Calu3 (cell line): ENCODE data around the gene VPS8. TPM values are rescaled to one million over a fixed set of nuclear protein-coding genes. Genes with fewer than 3 reads are reported as not detected.

Experiments
- BruUV-seq: library from RNA; stranded (reverse); fragments of 400-500 nt; replicated peaks from 2 replicates; lab custom pipeline; 2021; lab: Mats Ljungman, UMichigan
- CTCF ChIA-PET: fragments of 300-600 bp; sonication (Branson Sonifier 250); formaldehyde crosslinking; loops from one replicate; lab custom pipeline; 2022; ENCODE audit warnings: antibody characterized with exemption; lab: Charles Lee
- DNase-seq: peaks from one replicate; pipeline ENCODE4 v3.0.0; 2022
- H3K27ac Mint-ChIP-seq: one replicate; pipeline ENCODE4 v1.8.0; 2022; ENCODE audit warnings: mixed read lengths; ENCODE audit not compliant: unreplicated experiment
- H3K27me3 Mint-ChIP-seq: one replicate; pipeline ENCODE4 v1.8.0; 2022; ENCODE audit warnings: mixed read lengths; ENCODE audit not compliant: unreplicated experiment
- H3K36me3 Mint-ChIP-seq: one replicate; pipeline ENCODE4 v1.8.0; 2022; ENCODE audit warnings: mild to moderate bottlenecking, moderate library complexity, mixed read lengths; ENCODE audit not compliant: insufficient read depth, unreplicated experiment
- H3K4me1 Mint-ChIP-seq: one replicate; pipeline ENCODE4 v1.8.0; 2022; ENCODE audit warnings: mild to moderate bottlenecking, low read depth, mixed read lengths; ENCODE audit not compliant: unreplicated experiment
- H3K4me3 Mint-ChIP-seq: one replicate; pipeline ENCODE4 v1.8.0; 2022; ENCODE audit warnings: mild to moderate bottlenecking, low read depth, moderate library complexity, mixed read lengths; ENCODE audit not compliant: unreplicated experiment
- H3K9me3 Mint-ChIP-seq: one replicate; pipeline ENCODE4 v1.8.0; 2022; ENCODE audit warnings: low read depth, mixed read lengths; ENCODE audit not compliant: unreplicated experiment
- intact Hi-C: fragments of 100-400 bp; cut with micrococcal nuclease; formaldehyde crosslinking; loops from one replicate; pipeline ENCODE4 v1.10.0; 2022; ENCODE audit not compliant: unreplicated experiment
- total RNA-seq: library from RNA; stranded (reverse); gene quantifications from 2 replicates; pipeline ENCODE4 v1.2.3, GENCODE V29; 2022
- TF ChIP-seq, protein P1 (sequence below): fragments of 200-600 bp; IDR thresholded peaks from one replicate; pipeline ENCODE4 v1.8.0; 2022; ENCODE audit warnings: antibody characterized with exemption; ENCODE audit not compliant: unreplicated experiment

Gene VPS8
- total RNA-seq, 1 experiment from 2014 or later, result 62.5 TPM

DNA sequence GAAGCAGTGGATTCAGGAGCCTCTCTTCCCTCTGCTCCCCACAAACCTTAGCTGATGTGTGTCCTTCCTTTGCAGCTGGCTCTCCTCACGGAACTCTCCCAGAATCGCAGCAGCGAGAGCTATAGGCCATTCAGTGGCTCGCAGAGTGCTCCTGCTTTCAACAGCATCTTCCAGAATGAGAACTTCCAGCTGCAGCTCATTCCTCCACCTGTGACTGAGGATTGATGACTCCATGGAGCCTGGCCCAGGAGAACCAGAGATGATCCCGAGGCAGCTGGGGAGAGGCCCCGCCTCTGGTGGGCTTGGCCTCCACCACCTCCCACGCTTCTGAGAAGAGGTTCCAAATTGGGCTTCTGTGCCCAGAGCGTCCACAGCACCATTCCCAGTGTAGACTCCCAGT is 239.8 kb downstream of the VPS8 start:
- Mint-ChIP-seq H3K36me3 (no peaks in the 10 kb centered on the region), H3K27ac (no peak overlapping the region), H3K4me3 (no peak overlapping the region), H3K4me1 (no peaks in the 10 kb centered on the region), H3K9me3 (no peaks in the 10 kb centered on the region), H3K27me3 (no peaks in the 10 kb centered on the region)
- TF ChIP-seq, protein P1, sequence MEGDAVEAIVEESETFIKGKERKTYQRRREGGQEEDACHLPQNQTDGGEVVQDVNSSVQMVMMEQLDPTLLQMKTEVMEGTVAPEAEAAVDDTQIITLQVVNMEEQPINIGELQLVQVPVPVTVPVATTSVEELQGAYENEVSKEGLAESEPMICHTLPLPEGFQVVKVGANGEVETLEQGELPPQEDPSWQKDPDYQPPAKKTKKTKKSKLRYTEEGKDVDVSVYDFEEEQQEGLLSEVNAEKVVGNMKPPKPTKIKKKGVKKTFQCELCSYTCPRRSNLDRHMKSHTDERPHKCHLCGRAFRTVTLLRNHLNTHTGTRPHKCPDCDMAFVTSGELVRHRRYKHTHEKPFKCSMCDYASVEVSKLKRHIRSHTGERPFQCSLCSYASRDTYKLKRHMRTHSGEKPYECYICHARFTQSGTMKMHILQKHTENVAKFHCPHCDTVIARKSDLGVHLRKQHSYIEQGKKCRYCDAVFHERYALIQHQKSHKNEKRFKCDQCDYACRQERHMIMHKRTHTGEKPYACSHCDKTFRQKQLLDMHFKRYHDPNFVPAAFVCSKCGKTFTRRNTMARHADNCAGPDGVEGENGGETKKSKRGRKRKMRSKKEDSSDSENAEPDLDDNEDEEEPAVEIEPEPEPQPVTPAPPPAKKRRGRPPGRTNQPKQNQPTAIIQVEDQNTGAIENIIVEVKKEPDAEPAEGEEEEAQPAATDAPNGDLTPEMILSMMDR, result no peak
- intact Hi-C loops, result no loop called here
- CTCF ChIA-PET, result interaction anchor here (0.6 to 1.0 kb wide), 2 partner anchors 10 to 100 kb away, joined by 4 to 6 read pairs; no protein-coding TSS in a partner anchor
- DNase-seq, result no peak
- BruUV-seq, result no TSS peak

DNA sequence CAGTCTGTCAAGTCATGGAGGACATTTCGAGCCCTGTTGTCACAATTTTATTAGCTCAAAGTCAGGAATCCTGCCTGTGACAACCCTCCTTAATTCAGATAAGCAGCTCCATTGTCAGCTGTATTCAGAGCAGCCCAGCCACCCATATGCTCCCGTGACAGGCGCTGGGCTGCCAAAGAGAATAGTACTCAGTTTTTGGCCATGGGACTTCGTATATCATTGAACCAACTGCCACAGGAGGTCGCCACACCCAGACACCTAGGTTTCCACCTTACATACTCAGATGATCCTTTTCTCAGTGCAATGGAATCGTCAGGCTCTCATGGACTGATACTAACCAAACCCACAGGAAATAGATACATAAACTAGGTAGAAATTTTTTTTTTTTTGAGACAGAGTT is 240.7 kb downstream of the VPS8 start:
- H3K9me3 Mint-ChIP-seq, result no peaks in the 10 kb centered on the region
- CTCF ChIA-PET, result no interaction called here
- TF ChIP-seq, protein P1, result no peak
- H3K4me3 Mint-ChIP-seq, result no peak overlapping the region
- intact Hi-C loops, result no loop called here
- H3K36me3 Mint-ChIP-seq, result no peaks in the 10 kb centered on the region
- no peaks in the 10 kb centered on the region for H3K27me3 Mint-ChIP-seq
- H3K4me1 Mint-ChIP-seq, result no peaks in the 10 kb centered on the region
- no TSS peak for BruUV-seq
- H3K27ac Mint-ChIP-seq, result no peak overlapping the region
- no peak for DNase-seq

DNA sequence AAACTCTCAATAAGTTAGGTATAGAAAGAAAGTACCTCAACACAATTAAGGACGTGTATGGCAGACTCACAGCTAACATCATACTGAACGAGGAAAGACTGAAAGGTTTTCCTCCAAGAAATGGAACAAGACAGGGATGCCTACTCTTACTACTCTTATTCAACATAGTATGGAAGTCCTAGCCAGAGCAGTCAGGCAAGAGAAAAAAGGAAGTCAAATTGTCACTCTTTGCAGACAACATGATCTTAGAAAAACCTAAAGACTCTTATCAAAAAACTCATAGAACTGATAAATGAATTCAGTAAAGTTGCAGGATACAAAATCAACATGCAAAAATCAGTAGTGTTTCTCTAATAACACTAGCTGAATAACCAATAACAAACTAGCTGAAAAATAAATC is 244.9 kb downstream of the VPS8 start:
- DNase-seq, result no peak
- intact Hi-C loops, result no loop called here
- H3K27me3 Mint-ChIP-seq, result no peaks in the 10 kb centered on the region
- H3K36me3 Mint-ChIP-seq, result no peaks in the 10 kb centered on the region
- H3K4me3 Mint-ChIP-seq, result no peak overlapping the region
- H3K27ac Mint-ChIP-seq, result no peak overlapping the region
- no TSS peak for BruUV-seq
- TF ChIP-seq, protein P1, result no peak
- CTCF ChIA-PET, result no interaction called here
- H3K9me3 Mint-ChIP-seq, result peaks cover 5% of the 10 kb centered on the region
- H3K4me1 Mint-ChIP-seq, result no peaks in the 10 kb centered on the region

DNA sequence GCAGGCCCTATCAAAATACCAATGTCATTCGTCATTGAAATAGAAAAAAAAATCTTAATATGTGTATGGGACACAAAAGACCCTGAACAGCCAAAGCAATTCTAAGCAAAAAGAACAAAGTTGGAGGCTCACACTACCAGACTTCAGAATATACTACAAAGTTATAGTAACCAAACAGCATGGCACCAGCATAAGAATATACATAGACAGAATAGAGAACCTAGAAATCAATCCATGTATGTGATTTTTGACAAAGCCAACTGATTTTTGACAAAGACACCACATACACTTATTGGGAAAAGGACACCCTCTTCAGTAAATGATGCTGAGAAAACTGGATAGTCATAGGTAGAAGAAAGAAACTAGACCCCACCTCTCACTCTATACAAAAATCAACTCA is 245.9 kb downstream of the VPS8 start:
- TF ChIP-seq, protein P1, result no peak
- no TSS peak for BruUV-seq
- Mint-ChIP-seq H3K36me3 (no peaks in the 10 kb centered on the region), H3K4me3 (no peak overlapping the region), H3K9me3 (peaks cover 5% of the 10 kb centered on the region), H3K4me1 (no peaks in the 10 kb centered on the region), H3K27me3 (no peaks in the 10 kb centered on the region), H3K27ac (no peak overlapping the region)
- CTCF ChIA-PET, result no interaction called here
- intact Hi-C loops, result no loop called here
- DNase-seq, result no peak
